ENCODE data around the gene QKI. TPM values are rescaled to one million over a fixed set of nuclear protein-coding genes. Genes with fewer than 3 reads are reported as not detected.

Gene QKI
- total and polyA plus RNA-seq, 3 donors from 2014 or later = 148 to 366 (median 315) TPM

DNA sequence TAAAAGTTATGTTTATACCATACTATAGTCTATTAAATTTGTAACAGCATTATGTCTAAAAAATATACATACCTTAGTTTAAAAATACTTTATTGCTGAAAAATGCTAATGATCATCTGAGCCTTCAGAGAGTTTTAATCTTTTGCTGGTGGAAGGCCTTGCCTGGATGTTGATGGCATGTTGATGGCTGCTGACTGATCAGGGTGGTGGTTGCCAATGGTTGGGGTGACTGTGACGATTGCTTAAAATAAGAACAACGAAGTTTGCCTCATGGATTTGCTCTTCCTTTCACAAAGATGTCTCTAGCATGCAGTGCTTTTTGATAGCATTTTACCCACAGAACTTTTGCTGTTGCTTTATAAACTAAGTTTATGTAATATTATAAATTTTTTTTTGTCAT is 68.6 kb downstream of the QKI start:
- Histone ChIP-seq H3K27ac (no peak overlapping the region), H3K27me3 (no peaks in the 10 kb centered on the region), H3K9me3 (no peaks in the 10 kb centered on the region), H3K36me3 (ENCODE audit: low read depth, missing control alignments) (no peaks in the 10 kb centered on the region), H3K4me3 (no peak overlapping the region), H3K4me1 (peaks cover 5% of the 10 kb centered on the region)
- 73 to 95% methylated on average over 2 of the region's 2 CpGs for WGBS, 2 donors
- intact Hi-C loops (cut with DNase I; ENCODE audit: low total_unique reads) = no loop called here
- TF ChIP-seq, protein P1, sequence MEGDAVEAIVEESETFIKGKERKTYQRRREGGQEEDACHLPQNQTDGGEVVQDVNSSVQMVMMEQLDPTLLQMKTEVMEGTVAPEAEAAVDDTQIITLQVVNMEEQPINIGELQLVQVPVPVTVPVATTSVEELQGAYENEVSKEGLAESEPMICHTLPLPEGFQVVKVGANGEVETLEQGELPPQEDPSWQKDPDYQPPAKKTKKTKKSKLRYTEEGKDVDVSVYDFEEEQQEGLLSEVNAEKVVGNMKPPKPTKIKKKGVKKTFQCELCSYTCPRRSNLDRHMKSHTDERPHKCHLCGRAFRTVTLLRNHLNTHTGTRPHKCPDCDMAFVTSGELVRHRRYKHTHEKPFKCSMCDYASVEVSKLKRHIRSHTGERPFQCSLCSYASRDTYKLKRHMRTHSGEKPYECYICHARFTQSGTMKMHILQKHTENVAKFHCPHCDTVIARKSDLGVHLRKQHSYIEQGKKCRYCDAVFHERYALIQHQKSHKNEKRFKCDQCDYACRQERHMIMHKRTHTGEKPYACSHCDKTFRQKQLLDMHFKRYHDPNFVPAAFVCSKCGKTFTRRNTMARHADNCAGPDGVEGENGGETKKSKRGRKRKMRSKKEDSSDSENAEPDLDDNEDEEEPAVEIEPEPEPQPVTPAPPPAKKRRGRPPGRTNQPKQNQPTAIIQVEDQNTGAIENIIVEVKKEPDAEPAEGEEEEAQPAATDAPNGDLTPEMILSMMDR (IDR thresholded peaks at IDR 0.05) = no peak
- no peak for TF ChIP-seq POLR2A (IDR thresholded peaks at IDR 0.05)
- DNase-seq = no peak

DNA sequence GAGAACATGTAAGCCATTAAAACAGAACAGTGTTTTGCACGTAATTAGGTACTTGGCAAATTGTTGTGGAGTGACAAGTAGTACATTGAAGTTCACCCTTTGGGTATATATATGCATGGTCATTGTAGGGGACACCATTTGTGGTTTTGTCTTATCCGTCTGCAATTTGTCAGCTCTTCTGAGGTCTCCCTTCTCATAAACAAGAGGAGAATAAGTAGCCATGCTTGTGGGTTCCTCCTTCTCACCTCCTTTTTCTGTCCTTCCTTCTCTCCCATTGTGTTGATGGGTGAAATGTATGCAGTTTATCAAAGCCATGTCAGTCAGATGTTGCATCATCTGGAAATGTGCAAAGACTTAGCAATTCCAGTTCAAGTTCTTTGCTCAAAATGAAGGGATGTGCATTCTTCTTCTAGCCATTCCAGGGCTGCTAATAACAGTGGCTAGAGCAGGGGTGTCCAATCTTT is 70.9 kb downstream of the QKI start:
- no peaks in the 10 kb centered on the region for H3K9me3 ChIP-seq
- TF ChIP-seq, protein P1 (IDR thresholded peaks at IDR 0.05) = no peak
- no peak for TF ChIP-seq POLR2A (IDR thresholded peaks at IDR 0.05)
- H3K27me3 ChIP-seq = no peaks in the 10 kb centered on the region
- H3K4me1 ChIP-seq = peaks cover 7% of the 10 kb centered on the region
- 71 to 91% methylated on average over 2 of the region's 2 CpGs for WGBS, 2 donors
- no peaks in the 10 kb centered on the region for H3K36me3 ChIP-seq (ENCODE audit: low read depth, missing control alignments)
- no peak overlapping the region for H3K27ac ChIP-seq
- intact Hi-C loops (cut with DNase I; ENCODE audit: low total_unique reads) = no loop called here
- H3K4me3 ChIP-seq = no peak overlapping the region
- no peak for DNase-seq

DNA sequence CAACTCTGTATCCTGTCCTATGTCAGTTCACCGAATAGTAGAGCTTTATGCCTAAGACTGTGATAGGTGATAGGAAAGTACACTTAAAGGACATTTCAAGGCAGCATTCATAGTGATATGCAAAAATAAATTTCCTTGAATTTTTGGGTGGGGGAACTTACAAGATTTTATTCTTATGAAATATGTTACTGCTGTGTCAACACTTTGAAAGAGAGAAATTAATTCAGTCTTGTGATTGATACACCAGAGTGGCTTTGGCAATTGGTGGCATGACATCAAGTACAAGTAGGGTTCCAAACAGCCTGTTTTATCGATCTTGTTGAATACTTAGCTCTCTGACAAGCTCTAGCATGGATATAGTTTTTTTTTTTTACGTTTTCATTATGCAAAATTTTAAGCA is 72.3 kb downstream of the QKI start:
- H3K4me3 ChIP-seq = no peak overlapping the region
- no peak for DNase-seq
- no peaks in the 10 kb centered on the region for H3K36me3 ChIP-seq (ENCODE audit: low read depth, missing control alignments)
- TF ChIP-seq, protein P1 (IDR thresholded peaks at IDR 0.05) = no peak
- TF ChIP-seq POLR2A (IDR thresholded peaks at IDR 0.05) = no peak
- H3K9me3 ChIP-seq = no peaks in the 10 kb centered on the region
- 50 to 67% methylated on average over 3 of the region's 3 CpGs for WGBS, 2 donors
- H3K27me3 ChIP-seq = no peaks in the 10 kb centered on the region
- intact Hi-C loops (cut with DNase I; ENCODE audit: low total_unique reads) = no loop called here
- peaks cover 7% of the 10 kb centered on the region for H3K4me1 ChIP-seq
- no peak overlapping the region for H3K27ac ChIP-seq

DNA sequence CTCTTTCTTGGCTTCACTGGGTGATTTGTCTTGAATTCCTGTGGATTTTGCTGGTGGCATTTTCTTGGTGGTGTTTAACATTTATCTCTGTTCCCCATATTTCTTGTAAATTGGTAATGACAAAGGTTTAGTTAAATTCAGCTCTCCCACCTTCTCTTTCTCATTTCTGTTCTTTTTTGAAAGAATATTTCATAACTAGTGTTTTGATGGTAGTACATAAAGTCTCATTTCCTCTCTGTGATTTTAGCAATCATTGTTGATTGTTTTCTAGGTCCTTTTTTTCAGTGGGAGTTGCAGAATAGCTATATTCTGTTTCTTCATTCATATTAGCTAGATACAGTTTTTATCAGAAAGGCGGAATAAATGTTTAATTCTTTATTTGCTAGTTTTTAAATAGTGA is 73.1 kb downstream of the QKI start:
- Histone ChIP-seq H3K27me3 (no peaks in the 10 kb centered on the region), H3K4me1 (peaks cover 7% of the 10 kb centered on the region)
- no peak for TF ChIP-seq POLR2A (IDR thresholded peaks at IDR 0.05)
- TF ChIP-seq, protein P1 (IDR thresholded peaks at IDR 0.05) = no peak

DNA sequence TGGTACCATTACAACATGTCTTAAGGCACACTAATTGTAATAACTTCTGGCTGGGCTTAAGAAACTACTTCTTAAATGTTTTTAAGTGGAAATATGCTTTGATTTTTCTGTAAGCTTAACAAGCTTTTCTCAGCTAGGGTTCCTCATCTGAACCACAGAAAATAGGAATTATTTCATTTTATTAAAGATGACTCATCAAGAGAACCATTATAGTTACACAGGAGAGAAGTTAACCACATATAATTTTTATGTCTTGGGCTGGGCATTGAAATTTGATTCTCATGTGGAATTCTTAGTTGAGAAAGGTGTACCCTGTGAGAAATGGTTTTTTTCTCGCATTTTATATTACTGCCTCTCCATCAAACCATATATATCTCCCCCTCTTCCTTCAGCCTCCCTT is 75.1 kb downstream of the QKI start:
- Histone ChIP-seq H3K27me3 (no peaks in the 10 kb centered on the region), H3K4me1 (peaks cover 7% of the 10 kb centered on the region), H3K9me3 (no peaks in the 10 kb centered on the region), H3K36me3 (ENCODE audit: low read depth, missing control alignments) (no peaks in the 10 kb centered on the region), H3K4me3 (no peak overlapping the region), H3K27ac (no peak overlapping the region)
- no peak for DNase-seq
- 96 to 100% methylated on average over 1 of the region's 1 CpG for WGBS, 2 donors
- no peak for TF ChIP-seq POLR2A (IDR thresholded peaks at IDR 0.05)
- TF ChIP-seq, protein P1 (IDR thresholded peaks at IDR 0.05) = no peak
- intact Hi-C loops (cut with DNase I; ENCODE audit: low total_unique reads) = no loop called here

More for the DNA sequence above, 73.1 kb downstream of the QKI start:
- Histone ChIP-seq H3K27ac (no peak overlapping the region), H3K9me3 (no peaks in the 10 kb centered on the region), H3K36me3 (ENCODE audit: low read depth, missing control alignments) (no peaks in the 10 kb centered on the region), H3K4me3 (no peak overlapping the region)
- intact Hi-C loops (cut with DNase I; ENCODE audit: low total_unique reads) = no loop called here
- no peak for DNase-seq
- whole genome bisulfite sequencing, 2 donors = 58 to 73% methylated on average over 1 of the region's 1 CpG
